HG03025 (cell line): ENCODE measurements around the gene ZGLP1.
"Not testable (repeated sequence)": the region's sequence is repeated elsewhere in the genome, so short reads cannot be mapped to it uniquely, and the experiment has no call there.

Experiments used
- ATAC-seq: cut with Tn5 transposase; IDR thresholded peaks from one replicate; pipeline ENCODE4 v1.9.1; 2021; ENCODE audit warnings: mild to moderate bottlenecking, moderate library complexity; ENCODE audit not compliant: unreplicated experiment, low FRiP score

ZGLP1 gene

GRCh38 chr19:10309423-10309822, at the start of gene ZGLP1:
Gene ZGLP1 (minus strand): TSS chr19:10309815.
- ATAC-seq: no peak

- no peak for ATAC-seq
Measured at GRCh38 chr19:10356431-10356830, 46.8 kb upstream of the ZGLP1 start.

GRCh38 chr19:10353793-10354391, 44.3 kb upstream of the ZGLP1 start:
- ATAC-seq: no peak

- no peak for ATAC-seq
Measured at GRCh38 chr19:10352764-10353671, 43.4 kb upstream of the ZGLP1 start.

GRCh38 chr19:10346509-10346908, 36.9 kb upstream of the ZGLP1 start:
- ATAC-seq: no peak

GRCh38 chr19:10344780-10345179, 35.2 kb upstream of the ZGLP1 start:
- no peak for ATAC-seq

GRCh38 chr19:10343495-10343894, 33.9 kb upstream of the ZGLP1 start:
- ATAC-seq: no peak

GRCh38 chr19:10339977-10340376, 30.4 kb upstream of the ZGLP1 start:
- no peak for ATAC-seq

- ATAC-seq: no peak
Measured at GRCh38 chr19:10339380-10339960, 29.9 kb upstream of the ZGLP1 start, which contains the start of gene ICAM3. Gene ICAM3 (minus strand): TSS chr19:10339624. CDS start chr19:10339614, 10 bp downstream.

- ATAC-seq: no peak
Measured at GRCh38 chr19:10338940-10339339, 29.3 kb upstream of the ZGLP1 start.

GRCh38 chr19:10336725-10337124, 27.1 kb upstream of the ZGLP1 start:
- ATAC-seq: not testable (repeated sequence)

GRCh38 chr19:10335352-10335985, 25.9 kb upstream of the ZGLP1 start:
- no peak for ATAC-seq

- no peak for ATAC-seq
Measured at GRCh38 chr19:10334588-10335351, 25.2 kb upstream of the ZGLP1 start.

GRCh38 chr19:10333758-10334587, 24.4 kb upstream of the ZGLP1 start:
- ATAC-seq: no peak

GRCh38 chr19:10332965-10333757, 23.5 kb upstream of the ZGLP1 start, which contains the start of gene RAVER1:
Gene RAVER1 (minus strand): TSS chr19:10333529. CDS start chr19:10333507, 22 bp downstream.
- ATAC-seq: peak; percentile 74

- ATAC-seq: no peak
Measured at GRCh38 chr19:10332158-10332964, 22.7 kb upstream of the ZGLP1 start.

GRCh38 chr19:10329555-10329954, 19.9 kb upstream of the ZGLP1 start:
- no peak for ATAC-seq
